ENCODE measurements around the gene GPR156.

Gene GPR156

GRCh38 chr3:120196333-120196732 is 88.7 kb downstream of the GPR156 start:
- DNase-seq = no peak

GRCh38 chr3:120193554-120193953 is 91.5 kb downstream of the GPR156 start:
- no peak for DNase-seq

- no peak for DNase-seq
Measured at GRCh38 chr3:120192579-120192978, 92.4 kb downstream of the GPR156 start.

GRCh38 chr3:120192159-120192558 is 92.9 kb downstream of the GPR156 start:
- no peak for DNase-seq

- DNase-seq = peak in 1 of 51 donors; percentile 11
Measured at GRCh38 chr3:120182613-120183511, 102.2 kb downstream of the GPR156 start.

GRCh38 chr3:120181632-120182031 is 103.4 kb downstream of the GPR156 start:
- no peak for DNase-seq

- DNase-seq = no peak
Measured at GRCh38 chr3:120180731-120181412, 104.2 kb downstream of the GPR156 start.

GRCh38 chr3:120177707-120178306 is 107.2 kb downstream of the GPR156 start:
- DNase-seq = no peak

- DNase-seq = peak in 3 of 51 donors; percentile 11 to 39 (median 33)
Measured at GRCh38 chr3:120177151-120177550, 107.9 kb downstream of the GPR156 start.

GRCh38 chr3:120174811-120175539 is 110.0 kb downstream of the GPR156 start:
- no peak for DNase-seq

GRCh38 chr3:120173056-120173675 is 111.9 kb downstream of the GPR156 start:
- DNase-seq = no peak

- peak in 19 of 51 donors; percentile 1 to 65 (median 11) for DNase-seq
Measured at GRCh38 chr3:120172070-120172469, 113.0 kb downstream of the GPR156 start.

- peak in 7 of 51 donors; percentile 1 to 20 (median 4) for DNase-seq
Measured at GRCh38 chr3:120171134-120171873, 113.7 kb downstream of the GPR156 start.

- peak in 1 of 51 donors; percentile 47 for DNase-seq
Measured at GRCh38 chr3:120170223-120170622, 114.8 kb downstream of the GPR156 start.

- DNase-seq = no peak
Measured at GRCh38 chr3:120169407-120169806, 115.6 kb downstream of the GPR156 start.

- no peak for DNase-seq
Measured at GRCh38 chr3:120168611-120169010, 116.4 kb downstream of the GPR156 start.

- no peak for DNase-seq
Measured at GRCh38 chr3:120168038-120168437, 117.0 kb downstream of the GPR156 start.

- DNase-seq = no peak
Measured at GRCh38 chr3:120167488-120167887, 117.5 kb downstream of the GPR156 start.

- DNase-seq = no peak
Measured at GRCh38 chr3:120163816-120164215, 121.2 kb downstream of the GPR156 start.

GRCh38 chr3:120163026-120163425 is 122.0 kb downstream of the GPR156 start:
- DNase-seq = no peak

Data from hypothalamus (tissue), 51 donors.